CD14-positive monocyte (primary cell): ENCODE measurements around the gene PSME3. TPM values are rescaled to one million over a fixed set of nuclear protein-coding genes. Genes with fewer than 3 reads are reported as not detected.

ENCODE experiments used
- DNase-seq, 3 donors: peaks; one replicate each; pipeline ENCODE4 v3.0.0-alpha.2; 2011 to 2022
- H2AFZ ChIP-seq: 2 replicates; pipeline ENCODE4 v1.6.0; 2012; ENCODE audit warnings: mild to moderate bottlenecking, low read depth, low read length, inconsistent platforms; ENCODE audit not compliant: insufficient read depth, poor library complexity, severe bottlenecking
- H3K27ac ChIP-seq, 2 donors: 1 replicate in 1 of 2; 2 replicates in 1 of 2; pipeline ENCODE4 v1.5.1; 2012 to 2013; ENCODE audit warnings: low read length in 2 of 2, control low read depth in 1 of 2, inconsistent platforms in 1 of 2, low read depth in 1 of 2, mild to moderate bottlenecking in 1 of 2
- H3K27me3 ChIP-seq, 2 donors: one replicate each; pipeline versions ENCODE4 v1.6.0 to v1.6.1; 2011 to 2013; ENCODE audit warnings: low read length in 2 of 2; ENCODE audit not compliant: control insufficient read depth in 2 of 2, insufficient read depth in 2 of 2
- H3K36me3 ChIP-seq, 2 donors: replicated peaks in 1 of 2; 1 replicate in 1 of 2; 2 replicates in 1 of 2; pipeline versions ENCODE4 v1.5.1 to v1.6.1; 2012 to 2013; ENCODE audit warnings: low read length in 2 of 2, control low read depth in 1 of 2, inconsistent platforms in 1 of 2, mild to moderate bottlenecking in 1 of 2; ENCODE audit not compliant: insufficient read depth in 2 of 2, control insufficient read depth in 1 of 2
- H3K4me1 ChIP-seq, 2 donors: 1 replicate in 1 of 2; 2 replicates in 1 of 2; pipeline versions ENCODE4 v1.5.1 to v1.6.1; 2012 to 2013; ENCODE audit warnings: low read length in 2 of 2, control low read depth in 1 of 2, inconsistent platforms in 1 of 2, mild to moderate bottlenecking in 1 of 2, moderate library complexity in 1 of 2; ENCODE audit not compliant: insufficient read depth in 2 of 2, control insufficient read depth in 1 of 2
- H3K4me2 ChIP-seq: replicated peaks from 2 replicates; pipeline ENCODE3; 2012; ENCODE audit warnings: low read length, moderate library complexity, mild to moderate bottlenecking; ENCODE audit not compliant: poor library complexity, severe bottlenecking; ENCODE audit errors: extremely low read depth
- H3K4me3 ChIP-seq, 3 experiments: fragments of 200-600 bp in 1 of 3; sonication (generic) in 1 of 3; replicated peaks in 1 of 3; 1 replicate in 2 of 3; 2 replicates in 1 of 3; pipeline ENCODE4 v1.5.1; 2011 to 2013; ENCODE audit warnings: low read length in 3 of 3, mild to moderate bottlenecking in 3 of 3, control low read depth in 2 of 3, low read depth in 2 of 3, inconsistent platforms in 1 of 3, moderate library complexity in 1 of 3
- H3K79me2 ChIP-seq: 2 replicates; pipeline ENCODE4 v1.6.0; 2012; ENCODE audit warnings: mild to moderate bottlenecking, control low read depth, inconsistent platforms, low read length, moderate library complexity; ENCODE audit not compliant: insufficient read depth
- H3K9ac ChIP-seq: 2 replicates; pipeline ENCODE4 v1.6.0; 2017; ENCODE audit warnings: low read length, mild to moderate bottlenecking; ENCODE audit not compliant: insufficient read depth, poor library complexity, severe bottlenecking
- H3K9me3 ChIP-seq, 2 donors: replicated peaks in 1 of 2; 1 replicate in 1 of 2; 2 replicates in 1 of 2; pipeline versions ENCODE4 v1.5.1 to v1.6.1; 2012 to 2013; ENCODE audit warnings: low read length in 2 of 2, control low read depth in 1 of 2; ENCODE audit not compliant: control insufficient read depth in 1 of 2, insufficient read depth in 1 of 2
- H4K20me1 ChIP-seq: 2 replicates; pipeline ENCODE4 v1.6.0; 2012; ENCODE audit warnings: mild to moderate bottlenecking, low read length, control low read depth, moderate library complexity; ENCODE audit not compliant: insufficient read depth
- H3K27ac Mint-ChIP-seq, 7 donors: one replicate each; pipeline ENCODE4 v1.8.0; 2020; ENCODE audit warnings: mild to moderate bottlenecking in 7 of 7, mixed read lengths in 7 of 7, moderate library complexity in 6 of 7, inconsistent platforms in 2 of 7
- H3K27me3 Mint-ChIP-seq, 3 donors: one replicate each; pipeline ENCODE4 v1.8.0; 2021 to 2022; ENCODE audit warnings: low read depth in 3 of 3, mild to moderate bottlenecking in 3 of 3, mixed read lengths in 3 of 3, moderate library complexity in 3 of 3, inconsistent platforms in 1 of 3
- H3K36me3 Mint-ChIP-seq, 2 donors: one replicate each; pipeline ENCODE4 v1.8.0; 2020; ENCODE audit warnings: mixed read lengths in 2 of 2, inconsistent platforms in 1 of 2, mild to moderate bottlenecking in 1 of 2
- H3K4me1 Mint-ChIP-seq: one replicate; pipeline ENCODE4 v1.8.0; 2020; ENCODE audit warnings: mild to moderate bottlenecking, mixed read lengths
- H3K4me3 Mint-ChIP-seq, 2 donors: one replicate each; pipeline ENCODE4 v1.8.0; 2020; ENCODE audit warnings: mild to moderate bottlenecking in 2 of 2, mixed read lengths in 2 of 2, moderate library complexity in 1 of 2
- H3K9me3 Mint-ChIP-seq, 7 donors: one replicate each; pipeline ENCODE4 v1.8.0; 2020 to 2022; ENCODE audit warnings: mixed read lengths in 7 of 7, mild to moderate bottlenecking in 6 of 7, moderate library complexity in 6 of 7, inconsistent platforms in 2 of 7
- WGBS: methylation state at CpG from one replicate; pipeline ENCODE4 v1.1.5; 2013; ENCODE audit warnings: missing lambda C conversion rate; ENCODE audit not compliant: insufficient coverage; 5-methylcytosine and 5-hydroxymethylcytosine counted together
- intact Hi-C, 2 donors: fragments of 100-400 bp; cut with micrococcal nuclease; formaldehyde crosslinking; loops; one replicate each; pipeline versions ENCODE4 v1.15.0 to v1.15.1; 2023
- polyA plus RNA-seq, 3 donors: library from polyadenylated mRNA; depleted of rRNA in 1 of 3; unstranded in 2 of 3; stranded (reverse) in 1 of 3; fragments of 300-500 nt in 2 of 3; fragments of >200 nt in 1 of 3; fragmentation: Illumina TruSeq in 2 of 3; gene quantifications; 1 replicate in 2 of 3; 2 replicates in 1 of 3; pipeline ENCODE4 v1.2.3, GENCODE V29; 2012 to 2021
- TF ChIP-seq, protein P1 (sequence below): fragments of 200-600 bp; IDR thresholded peaks from one replicate; pipeline ENCODE4 v1.8.0; 2022; ENCODE audit warnings: antibody characterized with exemption, mild to moderate bottlenecking

Gene PSME3
- polyA plus RNA-seq, 3 donors: 61.9 to 137 (median 124) TPM

- peaks cover 0 to 1% (median 0%) of the 10 kb centered on the region in 7 donors for H3K9me3 Mint-ChIP-seq
- intact Hi-C loops: no loop called here
Measured at GRCh38 chr17:42857389-42857788, 24.2 kb downstream of the PSME3 start.

DNA sequence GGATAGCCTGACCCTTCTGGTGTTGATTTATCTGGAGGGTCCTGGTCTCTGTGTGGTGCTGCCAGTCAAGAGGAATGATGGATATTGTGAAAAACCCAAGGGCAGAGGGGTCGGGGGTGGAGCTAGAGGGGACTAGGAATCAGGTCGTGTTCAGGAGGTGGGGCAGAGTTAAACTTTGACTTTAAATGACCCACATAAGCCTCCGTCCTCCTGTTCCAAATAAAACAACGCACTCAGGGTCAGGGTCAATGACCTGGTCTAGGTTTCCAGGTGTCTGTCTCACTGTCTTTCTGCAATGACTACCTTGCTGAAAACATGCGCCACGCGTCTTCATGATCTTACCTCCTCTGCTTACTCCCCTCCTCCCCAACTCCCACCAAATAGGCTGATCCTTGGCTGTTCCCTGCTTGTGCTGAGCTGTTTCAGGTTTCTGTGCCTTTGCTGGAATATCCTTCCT, 32.5 kb downstream of the PSME3 start:
- Histone ChIP-seq H3K27me3 (no peaks in the 10 kb centered on the region), H2AFZ (no peak overlapping the region), H3K79me2 (no peaks in the 10 kb centered on the region), H3K9ac (no peak overlapping the region), H3K36me3 (no peaks in the 10 kb centered on the region), H3K9me3 (peaks cover 0 to under 1% of the 10 kb centered on the region in 2 donors), H3K4me1 (no peaks in the 10 kb centered on the region), H3K4me2 (no peak overlapping the region), H3K4me3 (no peak overlapping the region), H4K20me1 (no peaks in the 10 kb centered on the region), H3K27ac (no peak overlapping the region)
- intact Hi-C loops: no loop called here
- DNase-seq: no peak
- Mint-ChIP-seq H3K4me1 (no peaks in the 10 kb centered on the region), H3K36me3 (peaks cover 0 to 3% of the 10 kb centered on the region in 2 donors), H3K27ac (no peak overlapping the region), H3K4me3 (no peak overlapping the region), H3K27me3 (peaks cover 2 to 12% (median 3%) of the 10 kb centered on the region in 3 donors), H3K9me3 (peaks cover 4 to 10% (median 7%) of the 10 kb centered on the region in 7 donors)
- TF ChIP-seq, protein P1, sequence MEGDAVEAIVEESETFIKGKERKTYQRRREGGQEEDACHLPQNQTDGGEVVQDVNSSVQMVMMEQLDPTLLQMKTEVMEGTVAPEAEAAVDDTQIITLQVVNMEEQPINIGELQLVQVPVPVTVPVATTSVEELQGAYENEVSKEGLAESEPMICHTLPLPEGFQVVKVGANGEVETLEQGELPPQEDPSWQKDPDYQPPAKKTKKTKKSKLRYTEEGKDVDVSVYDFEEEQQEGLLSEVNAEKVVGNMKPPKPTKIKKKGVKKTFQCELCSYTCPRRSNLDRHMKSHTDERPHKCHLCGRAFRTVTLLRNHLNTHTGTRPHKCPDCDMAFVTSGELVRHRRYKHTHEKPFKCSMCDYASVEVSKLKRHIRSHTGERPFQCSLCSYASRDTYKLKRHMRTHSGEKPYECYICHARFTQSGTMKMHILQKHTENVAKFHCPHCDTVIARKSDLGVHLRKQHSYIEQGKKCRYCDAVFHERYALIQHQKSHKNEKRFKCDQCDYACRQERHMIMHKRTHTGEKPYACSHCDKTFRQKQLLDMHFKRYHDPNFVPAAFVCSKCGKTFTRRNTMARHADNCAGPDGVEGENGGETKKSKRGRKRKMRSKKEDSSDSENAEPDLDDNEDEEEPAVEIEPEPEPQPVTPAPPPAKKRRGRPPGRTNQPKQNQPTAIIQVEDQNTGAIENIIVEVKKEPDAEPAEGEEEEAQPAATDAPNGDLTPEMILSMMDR: no peak
- WGBS: 93% methylated on average over 6 of the region's 7 CpGs

More at GRCh38 chr17:42857389-42857788, 24.2 kb downstream of the PSME3 start:
- TF ChIP-seq, protein P1: no peak
- Histone ChIP-seq H3K9me3 (no peaks in the 10 kb centered on the region), H3K27me3 (no peaks in the 10 kb centered on the region), H2AFZ (no peak overlapping the region), H3K9ac (no peak overlapping the region), H3K4me1 (peaks cover 0 to 8% of the 10 kb centered on the region in 2 donors), H3K4me3 (no peak overlapping the region), H3K27ac (no peak overlapping the region), H3K79me2 (no peaks in the 10 kb centered on the region), H3K36me3 (no peaks in the 10 kb centered on the region), H4K20me1 (no peaks in the 10 kb centered on the region), H3K4me2 (no peak overlapping the region)
- no peak for DNase-seq
- H3K27me3 Mint-ChIP-seq: peaks cover 2 to 5% (median 5%) of the 10 kb centered on the region in 3 donors
- H3K4me1 Mint-ChIP-seq: peaks cover 6% of the 10 kb centered on the region
- no peaks in the 10 kb centered on the region for H3K36me3 Mint-ChIP-seq
- H3K4me3 Mint-ChIP-seq: no peak overlapping the region
- WGBS: no CpG with 5 or more reads among the region's 1 CpG
- no peak overlapping the region for H3K27ac Mint-ChIP-seq
